ENCODE results near the gene ZSWIM1. TPM values are rescaled to one million over a fixed set of nuclear protein-coding genes. Genes with fewer than 3 reads are reported as not detected.
A peak's percentile ranks its signal among the peaks of the same experiment; 100 is the strongest.

Gene ZSWIM1
- total RNA-seq, 1 donor from 2014 or later, result 7.9 TPM

DNA sequence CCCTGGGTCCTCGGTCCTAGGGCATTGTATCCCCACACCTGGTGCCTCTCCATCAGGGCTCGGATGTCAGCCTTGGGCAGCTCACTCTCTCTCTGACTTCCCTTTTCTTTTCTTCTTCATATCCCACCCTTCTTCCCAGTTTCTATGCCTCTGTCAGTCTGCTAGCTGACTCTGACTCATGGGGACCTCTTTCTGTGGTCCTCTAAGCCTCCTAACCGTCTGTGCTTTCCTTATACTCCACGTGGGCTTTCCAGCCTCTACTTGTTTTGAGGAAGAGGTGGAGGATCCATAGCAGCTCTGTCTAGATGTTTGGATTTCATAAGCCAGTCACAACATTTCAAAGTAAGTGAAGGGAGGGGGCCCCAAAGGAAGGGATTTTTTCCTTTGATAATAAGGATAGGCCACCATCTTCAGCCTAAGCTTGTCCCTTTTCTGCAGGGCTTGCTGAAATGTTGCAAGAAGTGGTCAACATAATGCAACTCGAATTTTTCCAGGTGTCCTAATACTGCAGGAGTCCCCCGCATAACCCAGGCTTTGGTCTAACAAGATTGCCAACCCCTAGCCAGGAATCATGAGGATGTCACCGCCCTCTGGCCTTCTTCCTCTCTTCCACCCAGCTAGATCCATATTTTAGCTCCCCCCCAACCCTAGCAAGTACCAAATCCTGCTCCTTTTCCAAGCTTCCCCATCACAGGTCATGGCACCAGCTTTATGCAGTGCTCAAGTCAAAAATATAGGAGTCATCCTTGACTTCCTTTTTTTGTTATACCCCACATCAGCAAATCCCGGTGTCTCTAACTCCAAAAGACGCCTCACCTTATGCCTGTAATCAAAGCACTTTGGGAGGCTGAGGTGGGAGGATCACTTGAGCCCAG is 39.7 kb downstream of the ZSWIM1 start:
- no peak for DNase-seq (ENCODE audit: low spot score)
- TF ChIP-seq CTCF (IDR thresholded peaks at IDR 0.05), result no peak
- Mint-ChIP-seq H3K27ac (ENCODE audit: unreplicated experiment) (peak overlapping the region; percentile 95), H3K4me1 (ENCODE audit: low read depth) (peaks cover 53% of the 10 kb centered on the region), H3K27me3 (ENCODE audit: low read depth) (no peaks in the 10 kb centered on the region), H3K36me3 (ENCODE audit: low read depth) (no peaks in the 10 kb centered on the region), H3K4me3 (ENCODE audit: unreplicated experiment) (no peak overlapping the region), H3K9me3 (ENCODE audit: low read depth) (no peaks in the 10 kb centered on the region)

DNA sequence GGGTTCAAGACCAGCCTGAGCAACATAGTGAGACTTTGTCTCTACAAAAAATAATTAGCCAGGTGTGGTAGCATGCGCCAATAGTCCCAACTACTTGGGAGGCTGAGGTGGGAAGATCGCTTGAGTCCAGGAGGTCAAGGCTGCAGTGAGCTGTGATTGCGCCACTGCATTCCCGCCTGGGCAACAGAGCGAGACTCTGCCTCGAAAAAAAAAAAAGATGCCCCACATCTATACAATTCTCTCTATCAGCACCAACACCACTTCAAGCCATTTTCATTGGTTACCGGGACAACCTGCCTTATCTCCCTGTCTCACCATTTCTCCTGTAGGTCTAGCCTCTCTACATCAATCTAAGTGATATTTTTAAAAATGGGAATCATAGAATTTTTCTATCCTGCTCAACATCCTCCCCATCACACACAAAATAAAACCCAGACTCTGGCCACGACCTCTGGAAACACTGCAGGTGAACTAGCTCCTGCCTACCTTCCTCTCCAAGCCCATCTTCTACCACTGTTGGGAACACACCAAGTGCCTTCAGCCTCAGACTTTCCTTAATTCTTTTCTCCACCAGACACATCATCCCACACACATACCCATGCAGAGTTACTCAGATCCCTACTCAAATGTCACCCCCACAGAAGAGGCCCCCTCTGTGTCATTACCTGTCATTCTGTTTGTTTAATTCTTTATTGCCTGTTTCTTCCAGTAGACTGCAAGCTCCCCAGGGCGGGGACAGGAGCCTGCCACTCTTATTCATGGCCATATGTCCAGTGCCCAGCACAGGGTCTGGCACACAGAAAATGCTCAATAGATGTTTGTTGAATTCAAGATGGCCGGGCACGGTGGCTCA is 40.5 kb downstream of the ZSWIM1 start:
- Mint-ChIP-seq H3K4me3 (ENCODE audit: unreplicated experiment) (no peak overlapping the region), H3K9me3 (ENCODE audit: low read depth) (no peaks in the 10 kb centered on the region), H3K27me3 (ENCODE audit: low read depth) (no peaks in the 10 kb centered on the region), H3K4me1 (ENCODE audit: low read depth) (peaks cover 53% of the 10 kb centered on the region), H3K27ac (ENCODE audit: unreplicated experiment) (no peak overlapping the region), H3K36me3 (ENCODE audit: low read depth) (no peaks in the 10 kb centered on the region)
- DNase-seq (ENCODE audit: low spot score), result no peak
- no peak for TF ChIP-seq CTCF (IDR thresholded peaks at IDR 0.05)

DNA sequence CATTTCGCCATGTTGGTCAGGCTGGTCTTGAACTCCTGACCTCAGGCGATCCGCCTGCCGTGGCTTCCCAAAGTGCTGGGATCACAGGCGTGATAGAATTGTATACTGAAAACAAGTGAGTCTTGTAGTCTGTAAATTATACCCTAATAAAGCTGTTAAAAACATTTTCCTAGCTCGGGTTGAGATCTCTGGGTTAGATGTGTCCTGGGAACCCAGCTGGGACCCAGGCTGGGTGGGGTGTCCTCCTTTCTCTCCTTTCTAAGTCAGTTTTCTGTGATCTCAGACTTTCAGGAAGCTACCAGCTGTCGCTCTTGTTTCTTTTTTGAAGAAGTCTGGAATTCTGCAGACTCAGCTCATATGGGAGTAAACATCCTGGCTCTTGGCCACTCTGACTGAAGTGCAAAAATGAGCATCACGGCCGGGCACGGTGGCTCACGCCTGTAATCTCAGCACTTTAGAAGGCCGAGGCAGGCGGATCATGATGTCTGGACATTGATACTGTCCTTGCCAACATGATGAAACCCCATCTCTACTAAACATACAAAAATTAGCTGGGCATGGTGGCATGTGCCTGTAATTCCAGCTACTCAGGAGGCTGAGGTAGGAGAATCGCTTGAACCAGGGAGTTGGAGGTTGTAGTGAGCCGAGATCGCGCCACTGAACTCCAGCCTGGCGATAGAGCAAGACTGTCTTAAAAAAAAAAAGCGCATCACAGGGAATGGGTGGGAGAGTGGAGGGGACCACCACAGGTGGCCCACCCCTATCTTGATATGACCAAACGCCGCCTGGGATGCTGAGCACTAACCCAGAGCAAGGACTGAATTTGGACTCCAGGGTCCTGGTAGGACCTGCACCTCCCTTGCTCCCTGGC is 43.6 kb downstream of the ZSWIM1 start:
- H3K4me3 Mint-ChIP-seq (ENCODE audit: unreplicated experiment), result peak overlapping the region; percentile 1
- H3K4me1 Mint-ChIP-seq (ENCODE audit: low read depth), result peaks cover 36% of the 10 kb centered on the region

GRCh38 chr20:45925821-45926506 is 44.9 kb downstream of the ZSWIM1 start:
- H3K27ac Mint-ChIP-seq (ENCODE audit: unreplicated experiment), result no peak overlapping the region
- no peak for DNase-seq (ENCODE audit: low spot score)
- no peaks in the 10 kb centered on the region for H3K36me3 Mint-ChIP-seq (ENCODE audit: low read depth)
- no peaks in the 10 kb centered on the region for H3K9me3 Mint-ChIP-seq (ENCODE audit: low read depth)
- TF ChIP-seq CTCF (IDR thresholded peaks at IDR 0.05), result no peak
- H3K4me3 Mint-ChIP-seq (ENCODE audit: unreplicated experiment), result no peak overlapping the region
- no peaks in the 10 kb centered on the region for H3K27me3 Mint-ChIP-seq (ENCODE audit: low read depth)
- H3K4me1 Mint-ChIP-seq (ENCODE audit: low read depth), result peaks cover 23% of the 10 kb centered on the region

More for the DNA sequence above, 43.6 kb downstream of the ZSWIM1 start:
- Mint-ChIP-seq H3K36me3 (ENCODE audit: low read depth) (no peaks in the 10 kb centered on the region), H3K27me3 (ENCODE audit: low read depth) (no peaks in the 10 kb centered on the region), H3K27ac (ENCODE audit: unreplicated experiment) (peak overlapping the region; percentile 86), H3K9me3 (ENCODE audit: low read depth) (no peaks in the 10 kb centered on the region)
- DNase-seq (ENCODE audit: low spot score), result no peak
- no peak for TF ChIP-seq CTCF (IDR thresholded peaks at IDR 0.05)
